Psoas muscle (tissue), 8 donors: Measurements from ENCODE around the gene PARD6B. TPM values are rescaled to one million over a fixed set of nuclear protein-coding genes. Genes with fewer than 3 reads are reported as not detected.

Experiments
- ATAC-seq, 4 donors: fragments of 200-7000 bp; cut with Tn5 transposase; one replicate each; pipeline ENCODE4 v1.9.1; 2020; ENCODE audit warnings: moderate library complexity in 3 of 4, mild to moderate bottlenecking in 2 of 4
- DNase-seq, 2 donors: peaks; one replicate each; pipeline ENCODE4 v3.0.0-alpha.2; 2020
- H3K27ac ChIP-seq: fragments of 200-600 bp; one replicate; pipeline ENCODE4 v1.8.0; 2022
- H3K27me3 ChIP-seq, 3 donors: fragments of 200-600 bp in 1 of 3; one replicate each; pipeline versions ENCODE4 v1.6.1 to v1.8.0; 2013 to 2022; ENCODE audit warnings: low read length in 2 of 3, mild to moderate bottlenecking in 2 of 3, moderate library complexity in 1 of 3; ENCODE audit not compliant: insufficient read depth in 3 of 3
- H3K36me3 ChIP-seq, 2 donors: fragments of 200-600 bp in 1 of 2; one replicate each; pipeline versions ENCODE4 v1.6.1 to v1.8.0; 2013 to 2022; ENCODE audit warnings: low read depth in 1 of 2, mild to moderate bottlenecking in 1 of 2, moderate library complexity in 1 of 2; ENCODE audit not compliant: insufficient read depth in 1 of 2
- H3K4me1 ChIP-seq: fragments of 200-600 bp; one replicate; pipeline ENCODE4 v1.8.0; 2022
- H3K4me3 ChIP-seq: fragments of 200-600 bp; one replicate; pipeline ENCODE4 v1.8.0; 2022; ENCODE audit warnings: mild to moderate bottlenecking
- H3K9me3 ChIP-seq: fragments of 200-600 bp; one replicate; pipeline ENCODE4 v1.8.0; 2022
- CTCF ChIP-seq: fragments of 200-600 bp; IDR thresholded peaks from one replicate; pipeline ENCODE4 v1.8.0; 2022; ENCODE audit warnings: antibody characterized with exemption
- WGBS, 3 donors: extraction: QIAGEN DNeasy Blood & Tissue Kit; methylation state at CpG; one replicate each; pipeline versions ENCODE4 v1.1.6 to v1.1.7; 2013; 5-methylcytosine and 5-hydroxymethylcytosine counted together
- intact Hi-C, 2 donors: fragments of 100-400 bp; cut with DNase I; formaldehyde crosslinking; loops; one replicate each; pipeline versions ENCODE4 v1.11.0 to v1.14.2; 2022
- polyA plus RNA-seq, 3 donors: library from polyadenylated mRNA; stranded (reverse); fragments of 200-250 nt; gene quantifications; one replicate each; pipeline ENCODE4 v1.2.3, GENCODE V29; 2013
- total RNA-seq, 4 donors: library from RNA; stranded (reverse); fragmentation: NEBNext Ultra II Directional in 2 of 4; extraction: Animal tissue kit (Norgen Biotek cat#: 25700) in 2 of 4; gene quantifications; one replicate each; pipeline versions ENCODE4 v1.2.1 to v1.2.4, GENCODE V29; 2021 to 2023
- donor health status: healthy with polysubstance abuse.
- donor health status: DM: no; HTN: no; CAD: no; lungs with moderate emphysema.
- donor health status: Bipolar disorder and iron deficiency.
- donor health status: healthy.
- donor health status: DM: yes; HTN: yes; CAD: no.
- donor health status: DM: no; HTN: no; CAD: no.
- donor health status: DM: no; HTN: no; CAD: no.
- donor health status: DM: yes; HTN: yes; CAD: no.

Gene PARD6B
- total and polyA plus RNA-seq, 7 donors = 0.27 to 5.0 (median 0.97) TPM

GRCh38 chr20:50723672-50724071 is 7.7 kb upstream of the PARD6B start:
- Histone ChIP-seq H3K36me3 (no peaks in the 10 kb centered on the region), H3K27me3 (no peaks in the 10 kb centered on the region), H3K27ac (no peak overlapping the region), H3K4me1 (peaks cover 16% of the 10 kb centered on the region), H3K4me3 (no peak overlapping the region), H3K9me3 (no peaks in the 10 kb centered on the region)
- ATAC-seq = no peak
- 84 to 89% (median 88%) methylated on average over 9 of the region's 9 CpGs for WGBS, 3 donors
- intact Hi-C loops = loop anchor here in 1 of 2 donors (5.0 kb wide), 1 partner anchor 41 kb away; no protein-coding TSS in a partner anchor
- no peak for DNase-seq
- TF ChIP-seq CTCF = no peak

GRCh38 chr20:50724112-50724725 is 7.2 kb upstream of the PARD6B start:
- no peak for ATAC-seq
- H3K4me1 ChIP-seq = peaks cover 14% of the 10 kb centered on the region
- intact Hi-C loops = loop anchor here in 1 of 2 donors (5.0 kb wide), 1 partner anchor 42 kb away; no protein-coding TSS in a partner anchor
- H3K9me3 ChIP-seq = no peaks in the 10 kb centered on the region
- DNase-seq = no peak
- peak overlapping the region; percentile 79 for H3K27ac ChIP-seq
- H3K4me3 ChIP-seq = peak overlapping the region; percentile 40
- no peaks in the 10 kb centered on the region for H3K36me3 ChIP-seq
- WGBS, 3 donors = 88 to 91% (median 90%) methylated on average over 7 of the region's 7 CpGs
- no peak for TF ChIP-seq CTCF
- H3K27me3 ChIP-seq = no peaks in the 10 kb centered on the region

- Histone ChIP-seq H3K9me3 (no peaks in the 10 kb centered on the region), H3K4me3 (peak overlapping the region; percentile 40), H3K27me3 (no peaks in the 10 kb centered on the region), H3K36me3 (no peaks in the 10 kb centered on the region), H3K4me1 (peaks cover 14% of the 10 kb centered on the region), H3K27ac (peak overlapping the region; percentile 79)
- 32 to 46% (median 33%) methylated on average over 14 of the region's 14 CpGs for WGBS, 3 donors
- ATAC-seq (peak; percentile 87 to 93 (median 90)), DNase-seq (peak; percentile 79 to 89)
- TF ChIP-seq CTCF = no peak
- intact Hi-C loops = loop anchor here in 1 of 2 donors (5.0 kb wide), 1 partner anchor 43 kb away; no protein-coding TSS in a partner anchor
Observed at GRCh38 chr20:50724851-50725723, 6.3 kb upstream of the PARD6B start.

- Histone ChIP-seq H3K4me1 (peaks cover 14% of the 10 kb centered on the region), H3K27ac (no peak overlapping the region), H3K9me3 (no peaks in the 10 kb centered on the region), H3K27me3 (no peaks in the 10 kb centered on the region), H3K36me3 (no peaks in the 10 kb centered on the region), H3K4me3 (no peak overlapping the region)
- ATAC-seq (no peak), DNase-seq (no peak)
- WGBS, 3 donors = 90 to 95% (median 91%) methylated on average over 10 of the region's 10 CpGs
- TF ChIP-seq CTCF = no peak
- intact Hi-C loops = no loop called here
Observed at GRCh38 chr20:50725724-50726005, 5.7 kb upstream of the PARD6B start.
